ENCODE data around the gene SMIM35.

- TF ChIP-seq TARDBP (IDR thresholded peaks at IDR 0.05): no peak
- no peak for TF ChIP-seq BHLHE40 (IDR thresholded peaks at IDR 0.05; ENCODE audit: borderline replicate concordance)
- no peak for TF ChIP-seq NFRKB (IDR thresholded peaks at IDR 0.05)
- no peak for TF ChIP-seq FOXA1 (IDR thresholded peaks at IDR 0.05)
- no peak for TF ChIP-seq ARNT (IDR thresholded peaks at IDR 0.05)
- no peak for TF ChIP-seq ELF4 (IDR thresholded peaks at IDR 0.05)
- TF ChIP-seq SP1 (IDR thresholded peaks at IDR 0.05): no peak
- TF ChIP-seq ZNF384 (IDR thresholded peaks at IDR 0.05): no peak
Observed at GRCh38 chr11:118017111-118017510, 69.7 kb downstream of the SMIM35 start.
